LNCaP clone FGC (cell line): ENCODE data around the gene SLC10A1.

Experiments
- DNase-seq: peaks from one replicate; pipeline ENCODE4 v3.0.0-alpha.2; 2011; ENCODE audit warnings: low read depth
- H3K4me3 ChIP-seq: 2 replicates; pipeline ENCODE4 v1.5.1; 2011; ENCODE audit warnings: mild to moderate bottlenecking, low read depth, low read length, control low read depth
- TF ChIP-seq, protein P1 (sequence below): IDR thresholded peaks from 2 replicates; pipeline ENCODE4 v1.5.1; 2012; ENCODE audit warnings: mild to moderate bottlenecking; ENCODE audit not compliant: control insufficient read depth, insufficient read depth; ENCODE audit errors: extremely low read depth

The SLC10A1 gene

DNA sequence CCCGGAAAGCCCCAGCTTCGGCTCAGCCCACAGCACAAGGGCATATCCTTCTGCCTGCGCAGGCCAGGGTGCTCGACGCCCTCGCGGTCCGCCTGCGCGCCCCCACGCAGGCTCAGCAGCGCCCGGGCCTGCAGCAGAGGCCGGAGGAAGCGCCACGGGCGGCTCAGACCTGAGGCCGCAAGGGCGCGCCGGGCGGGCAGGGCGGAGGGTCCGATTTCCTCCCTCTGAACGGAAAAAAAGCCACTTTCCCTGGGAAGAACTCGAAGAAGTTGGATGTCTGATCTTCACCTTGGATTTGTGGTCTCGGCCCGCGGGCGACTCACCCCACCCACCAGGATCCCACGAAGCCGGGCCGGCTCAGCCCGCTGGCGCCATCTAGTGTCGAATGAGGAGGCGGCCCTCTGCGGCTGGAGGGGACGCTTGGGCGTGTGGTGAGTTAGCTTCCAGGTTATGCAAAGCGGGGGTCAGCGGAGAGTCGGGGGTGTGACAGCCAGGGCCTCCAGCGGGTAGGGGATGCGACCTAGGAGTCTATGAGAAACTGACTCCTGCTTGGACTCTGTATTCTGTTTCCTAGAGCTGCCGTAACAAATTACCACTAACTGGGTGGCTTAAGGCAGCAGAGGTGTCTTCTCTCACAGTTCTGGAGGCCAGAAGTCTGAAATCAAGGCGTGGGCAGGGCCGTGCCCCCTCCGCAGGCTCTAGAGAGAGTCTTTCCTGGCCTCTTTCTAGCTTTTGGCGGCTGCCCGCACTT lies 70.1 kb downstream of the SLC10A1 start:
- TF ChIP-seq, protein P1, sequence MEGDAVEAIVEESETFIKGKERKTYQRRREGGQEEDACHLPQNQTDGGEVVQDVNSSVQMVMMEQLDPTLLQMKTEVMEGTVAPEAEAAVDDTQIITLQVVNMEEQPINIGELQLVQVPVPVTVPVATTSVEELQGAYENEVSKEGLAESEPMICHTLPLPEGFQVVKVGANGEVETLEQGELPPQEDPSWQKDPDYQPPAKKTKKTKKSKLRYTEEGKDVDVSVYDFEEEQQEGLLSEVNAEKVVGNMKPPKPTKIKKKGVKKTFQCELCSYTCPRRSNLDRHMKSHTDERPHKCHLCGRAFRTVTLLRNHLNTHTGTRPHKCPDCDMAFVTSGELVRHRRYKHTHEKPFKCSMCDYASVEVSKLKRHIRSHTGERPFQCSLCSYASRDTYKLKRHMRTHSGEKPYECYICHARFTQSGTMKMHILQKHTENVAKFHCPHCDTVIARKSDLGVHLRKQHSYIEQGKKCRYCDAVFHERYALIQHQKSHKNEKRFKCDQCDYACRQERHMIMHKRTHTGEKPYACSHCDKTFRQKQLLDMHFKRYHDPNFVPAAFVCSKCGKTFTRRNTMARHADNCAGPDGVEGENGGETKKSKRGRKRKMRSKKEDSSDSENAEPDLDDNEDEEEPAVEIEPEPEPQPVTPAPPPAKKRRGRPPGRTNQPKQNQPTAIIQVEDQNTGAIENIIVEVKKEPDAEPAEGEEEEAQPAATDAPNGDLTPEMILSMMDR: peak; percentile 96
- DNase-seq: no peak
- no peak overlapping the region for H3K4me3 ChIP-seq
